GM21576 (cell line): ENCODE results near the gene MAGI2.
A peak's percentile ranks its signal among the peaks of the same experiment; 100 is the strongest.

ENCODE experiments used
- ATAC-seq: cut with Tn5 transposase; IDR thresholded peaks from one replicate; pipeline ENCODE4 v1.9.1; 2021; ENCODE audit warnings: mild to moderate bottlenecking, moderate library complexity; ENCODE audit not compliant: unreplicated experiment

MAGI2 gene

DNA sequence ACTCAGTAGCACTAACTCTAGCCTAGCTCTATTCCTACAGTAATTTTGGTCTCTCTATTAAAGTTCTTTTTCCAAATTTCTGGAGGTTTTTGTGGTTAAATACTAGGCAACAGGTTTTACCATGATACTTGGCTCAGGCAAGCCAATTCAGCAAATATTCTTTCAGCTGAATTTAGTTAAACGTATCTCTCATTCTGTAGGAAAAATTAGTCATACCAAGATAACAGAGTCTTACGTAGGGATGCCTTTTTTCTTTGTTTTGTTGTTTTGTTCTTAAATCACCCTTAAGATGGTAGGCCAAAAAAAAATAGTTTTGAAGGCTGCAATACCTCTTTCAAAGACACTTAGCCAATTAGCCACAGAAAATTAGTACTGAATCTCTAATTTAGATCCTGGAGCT is 180.5 kb downstream of the MAGI2 start:
- ATAC-seq, result no peak

GRCh38 chr7:79272066-79272669 is 181.3 kb downstream of the MAGI2 start:
- peak; percentile 76 for ATAC-seq

GRCh38 chr7:79268730-79269129 is 184.7 kb downstream of the MAGI2 start:
- ATAC-seq, result no peak

- no peak for ATAC-seq
Measured at GRCh38 chr7:79258826-79259225, 194.6 kb downstream of the MAGI2 start.

GRCh38 chr7:79257959-79258358 is 195.5 kb downstream of the MAGI2 start:
- no peak for ATAC-seq

GRCh38 chr7:79245623-79246249 is 207.7 kb downstream of the MAGI2 start:
- no peak for ATAC-seq

DNA sequence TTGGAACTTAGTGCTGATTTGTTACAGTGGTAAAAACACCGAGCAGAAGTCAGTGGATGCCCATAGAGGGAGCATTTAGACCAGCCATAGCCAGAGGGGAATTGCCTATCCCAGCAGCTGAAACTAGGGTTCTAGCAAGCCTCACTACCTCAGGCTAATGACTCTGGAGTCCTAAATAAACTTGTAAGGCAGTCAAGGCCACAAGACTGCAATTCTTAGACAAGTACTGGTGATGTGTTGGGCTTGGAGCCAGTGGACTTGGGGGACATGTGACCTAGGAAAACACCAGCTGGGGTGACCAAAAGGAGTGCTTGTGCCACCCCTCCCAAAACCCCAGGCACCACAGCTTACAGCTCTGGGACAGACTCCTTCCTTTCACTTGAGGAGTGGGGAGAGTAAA is 209.0 kb downstream of the MAGI2 start:
- no peak for ATAC-seq

GRCh38 chr7:79241288-79242060 is 212.0 kb downstream of the MAGI2 start:
- no peak for ATAC-seq

- no peak for ATAC-seq
Measured at GRCh38 chr7:79240413-79240812, 213.1 kb downstream of the MAGI2 start.

DNA sequence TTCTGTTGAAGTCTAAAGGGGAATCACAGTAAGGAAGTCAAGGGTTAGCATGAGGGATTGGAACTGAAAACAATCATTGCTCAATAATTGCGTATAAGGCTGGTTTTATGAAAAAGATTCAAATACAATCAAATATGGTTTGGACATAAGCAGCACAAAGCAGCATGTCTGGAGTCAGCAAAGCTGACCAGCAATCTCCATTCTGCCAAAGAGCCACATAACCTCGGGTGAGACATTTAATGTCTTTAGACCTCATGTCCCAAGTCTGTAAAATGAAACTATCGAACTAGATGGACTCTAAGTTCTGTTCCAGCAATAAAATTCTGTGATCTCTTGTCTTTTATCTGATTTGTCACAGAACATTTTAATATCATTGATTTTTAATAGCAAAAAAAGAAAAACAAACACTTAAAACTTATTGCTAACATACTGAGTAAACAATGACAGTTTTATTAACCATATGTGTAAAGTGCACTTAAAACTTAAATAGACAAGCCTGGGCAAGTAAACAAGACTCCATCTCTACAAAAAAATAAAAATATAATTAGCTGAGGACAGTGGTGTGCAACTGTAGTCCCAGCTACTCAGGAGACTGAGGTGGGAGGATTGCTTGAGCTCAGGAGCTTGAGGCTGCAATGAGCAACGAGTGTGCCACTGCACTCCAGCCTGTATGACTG is 217.0 kb downstream of the MAGI2 start:
- no peak for ATAC-seq

DNA sequence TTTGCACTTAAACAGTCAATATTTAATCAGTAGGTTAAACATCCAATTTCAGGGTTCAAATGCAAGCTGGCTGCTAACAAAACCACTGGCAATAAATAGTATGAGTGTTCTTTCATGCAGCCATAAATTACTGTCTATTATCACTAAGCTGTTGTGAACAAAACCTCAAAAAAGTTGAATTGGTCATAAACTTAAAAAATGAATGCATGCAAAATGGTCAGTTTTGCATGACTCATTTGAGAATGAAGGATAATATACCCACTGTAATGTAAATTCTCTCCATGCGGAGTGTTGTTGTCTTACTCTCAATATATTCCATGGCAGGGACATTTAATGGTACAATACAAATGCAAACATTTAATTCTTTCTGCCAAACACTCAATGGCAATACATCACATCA is 226.4 kb downstream of the MAGI2 start:
- no peak for ATAC-seq

DNA sequence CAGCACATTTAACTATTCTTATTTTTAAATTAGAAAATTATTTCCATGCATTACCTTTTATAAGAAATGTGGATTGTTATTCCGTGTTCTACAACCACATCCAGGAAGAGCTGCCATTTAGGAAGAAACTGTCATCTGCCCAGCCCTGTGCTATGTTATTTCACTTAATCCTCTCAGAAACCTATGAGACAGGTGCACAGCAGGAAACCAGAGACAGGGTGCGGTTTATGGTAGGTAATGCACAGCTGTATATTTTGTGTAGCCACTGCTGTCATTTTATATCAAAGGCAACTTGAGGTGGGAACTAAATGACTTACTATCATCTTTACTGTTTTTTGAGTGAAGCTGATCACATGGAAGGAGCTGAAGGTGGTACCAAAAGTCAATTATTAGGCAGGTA is 232.3 kb downstream of the MAGI2 start:
- ATAC-seq, result no peak

DNA sequence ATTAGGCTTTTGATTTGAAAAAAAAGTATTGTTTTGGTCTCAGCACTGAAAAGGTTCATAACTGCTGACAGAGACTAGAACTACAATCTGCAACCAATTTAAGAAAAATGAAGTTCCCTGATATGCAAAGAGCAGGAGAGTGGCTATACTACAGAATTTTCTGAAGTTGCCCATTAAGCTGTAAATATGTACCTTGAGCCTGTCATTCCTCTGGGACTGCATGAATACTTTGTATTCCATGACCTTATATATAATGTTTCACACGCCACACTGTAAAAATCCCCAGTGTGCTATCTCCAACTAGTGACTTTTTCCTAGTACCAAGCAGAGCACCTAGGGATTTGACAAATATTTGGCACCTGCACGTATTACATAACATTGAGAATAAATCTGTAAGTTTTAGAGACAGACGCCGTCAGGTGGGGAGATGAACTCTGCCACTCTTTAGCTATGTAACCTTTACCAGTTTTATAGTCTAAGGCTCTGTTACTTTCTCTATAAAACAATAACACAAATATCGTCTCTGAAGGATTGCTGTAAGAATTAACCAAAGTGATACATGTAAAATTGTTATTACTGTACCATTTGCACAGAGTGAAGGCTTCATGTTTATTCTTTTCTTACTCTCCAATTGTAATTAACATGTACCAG is 235.4 kb downstream of the MAGI2 start:
- no peak for ATAC-seq

DNA sequence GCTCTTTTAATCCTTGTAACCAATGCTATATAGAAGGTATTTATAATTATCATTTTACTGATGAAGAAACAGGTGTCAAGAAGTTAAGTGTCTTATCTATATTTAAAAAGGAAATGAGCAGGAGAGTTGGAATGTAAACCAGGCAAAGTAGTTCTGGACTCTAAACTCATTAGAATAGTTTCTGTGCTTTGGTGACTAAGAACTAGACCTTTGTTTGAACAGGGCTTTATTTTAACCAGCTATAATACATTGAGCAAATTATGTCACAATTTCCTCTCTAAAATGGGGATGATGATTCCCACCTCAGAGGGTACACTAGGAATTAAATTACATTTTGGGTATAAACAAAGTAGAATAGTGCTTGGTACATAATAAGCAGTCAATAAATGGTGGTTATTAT is 236.0 kb downstream of the MAGI2 start:
- ATAC-seq, result no peak

- ATAC-seq, result no peak
Measured at GRCh38 chr7:79216236-79216635, 237.2 kb downstream of the MAGI2 start.

GRCh38 chr7:79212334-79212733 is 241.1 kb downstream of the MAGI2 start:
- ATAC-seq, result no peak

- ATAC-seq, result no peak
Measured at GRCh38 chr7:79211724-79212123, 241.7 kb downstream of the MAGI2 start.

- ATAC-seq, result no peak
Measured at GRCh38 chr7:79199961-79200360, 253.5 kb downstream of the MAGI2 start.

GRCh38 chr7:79199266-79199665 is 254.2 kb downstream of the MAGI2 start:
- ATAC-seq, result no peak

DNA sequence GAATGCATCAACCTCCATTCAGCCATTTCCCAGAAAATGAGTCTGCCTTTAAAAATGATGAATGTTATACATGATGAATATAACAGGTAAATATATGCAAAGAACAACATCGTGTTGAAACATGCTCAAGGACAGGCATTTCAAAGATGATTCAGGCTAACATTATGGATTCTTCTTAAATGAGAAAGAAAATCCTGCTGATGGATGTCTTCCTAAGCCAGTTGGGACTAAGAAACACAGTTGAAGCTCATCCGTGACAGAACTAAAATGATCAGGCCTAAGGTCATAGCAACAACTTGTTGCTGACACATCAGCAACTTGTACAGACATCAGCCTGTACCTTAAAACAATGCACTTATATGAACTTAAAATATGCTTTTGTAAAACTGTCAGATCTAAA is 267.9 kb downstream of the MAGI2 start:
- no peak for ATAC-seq

DNA sequence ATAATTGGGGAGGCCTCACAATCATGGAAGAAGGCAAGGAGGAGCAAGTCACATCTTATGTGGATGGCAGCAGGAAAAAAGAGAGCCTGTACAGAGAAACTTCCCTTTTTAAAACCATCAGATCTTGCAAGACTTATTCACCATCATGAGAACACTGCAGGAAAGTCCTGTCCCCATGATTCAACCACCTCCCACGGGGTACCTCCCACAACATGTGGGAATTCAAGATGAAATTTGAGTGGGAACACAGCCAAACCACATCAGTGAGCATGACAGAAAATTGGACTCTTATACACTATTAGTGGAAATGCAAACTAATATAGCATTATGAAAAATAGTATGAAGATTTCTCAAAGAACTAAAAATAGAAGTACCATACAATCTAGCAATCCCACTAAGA is 271.2 kb downstream of the MAGI2 start:
- ATAC-seq, result no peak
